ENCODE results near the gene WTAP.
A peak's percentile ranks its signal among the peaks of the same experiment; 100 is the strongest.
"Not testable (repeated sequence)": the region's sequence is repeated elsewhere in the genome, so short reads cannot be mapped to it uniquely, and the experiment has no call there.

Gene WTAP

GRCh38 chr6:159716247-159717096, 10.8 kb upstream of the WTAP start:
- DNase-seq (ENCODE audit: extremely low read depth, insufficient read length), result no peak
- H3K4me3 ChIP-seq (replicated peaks; ENCODE audit: low read depth, low read length), result no peak overlapping the region

GRCh38 chr6:159718634-159719033, 8.7 kb upstream of the WTAP start:
- no peaks in the 10 kb centered on the region for H3K27me3 ChIP-seq (replicated peaks; ENCODE audit: control insufficient read depth, insufficient read depth, low read length)
- TF ChIP-seq CTCF (IDR thresholded peaks at IDR 0.05; ENCODE audit: insufficient read depth, low read length, poor library complexity, severe bottlenecking), result no peak

More at GRCh38 chr6:159716247-159717096, 10.8 kb upstream of the WTAP start:
- no peaks in the 10 kb centered on the region for H3K27me3 ChIP-seq (replicated peaks; ENCODE audit: control insufficient read depth, insufficient read depth, low read length)
- TF ChIP-seq CTCF (IDR thresholded peaks at IDR 0.05; ENCODE audit: insufficient read depth, low read length, poor library complexity, severe bottlenecking), result no peak
- H3K36me3 ChIP-seq (ENCODE audit: control insufficient read depth, insufficient read depth, low read length), result no peaks in the 10 kb centered on the region

GRCh38 chr6:159719287-159719686, 8.0 kb upstream of the WTAP start:
- no peak for TF ChIP-seq CTCF (IDR thresholded peaks at IDR 0.05; ENCODE audit: insufficient read depth, low read length, poor library complexity, severe bottlenecking)
- no peaks in the 10 kb centered on the region; the same call in none of the 2 replicates for H3K36me3 ChIP-seq (ENCODE audit: control insufficient read depth, insufficient read depth, low read length)
- H3K4me3 ChIP-seq (replicated peaks; ENCODE audit: low read depth, low read length), result no peak overlapping the region
- H3K27me3 ChIP-seq (replicated peaks; ENCODE audit: control insufficient read depth, insufficient read depth, low read length), result no peaks in the 10 kb centered on the region
- DNase-seq (ENCODE audit: extremely low read depth, insufficient read length), result no peak

More at GRCh38 chr6:159718634-159719033, 8.7 kb upstream of the WTAP start:
- H3K36me3 ChIP-seq (ENCODE audit: control insufficient read depth, insufficient read depth, low read length), result no peaks in the 10 kb centered on the region; the same call in none of the 2 replicates
- H3K4me3 ChIP-seq (replicated peaks; ENCODE audit: low read depth, low read length), result no peak overlapping the region
- no peak for DNase-seq (ENCODE audit: extremely low read depth, insufficient read length)

- peak; percentile 50 for TF ChIP-seq CTCF (IDR thresholded peaks at IDR 0.05; ENCODE audit: insufficient read depth, low read length, poor library complexity, severe bottlenecking)
Observed at GRCh38 chr6:159720708-159721107, 6.6 kb upstream of the WTAP start.

GRCh38 chr6:159721981-159722380, 5.3 kb upstream of the WTAP start:
- not testable (repeated sequence) for H3K4me3 ChIP-seq (replicated peaks; ENCODE audit: low read depth, low read length); H3K36me3 ChIP-seq (ENCODE audit: control insufficient read depth, insufficient read depth, low read length); DNase-seq (ENCODE audit: extremely low read depth, insufficient read length); H3K27me3 ChIP-seq (replicated peaks; ENCODE audit: control insufficient read depth, insufficient read depth, low read length)

More at GRCh38 chr6:159720708-159721107, 6.6 kb upstream of the WTAP start:
- no peak for DNase-seq (ENCODE audit: extremely low read depth, insufficient read length)
- Histone ChIP-seq H3K27me3 (replicated peaks; ENCODE audit: control insufficient read depth, insufficient read depth, low read length) (no peaks in the 10 kb centered on the region), H3K4me3 (replicated peaks; ENCODE audit: low read depth, low read length) (no peak overlapping the region), H3K36me3 (ENCODE audit: control insufficient read depth, insufficient read depth, low read length) (no peaks in the 10 kb centered on the region; the same call in none of the 2 replicates)

GRCh38 chr6:159722655-159723054, 4.7 kb upstream of the WTAP start:
- Histone ChIP-seq H3K36me3 (ENCODE audit: control insufficient read depth, insufficient read depth, low read length) (no peaks in the 10 kb centered on the region; the same call in none of the 2 replicates), H3K27me3 (replicated peaks; ENCODE audit: control insufficient read depth, insufficient read depth, low read length) (no peaks in the 10 kb centered on the region)
- TF ChIP-seq CTCF (IDR thresholded peaks at IDR 0.05; ENCODE audit: insufficient read depth, low read length, poor library complexity, severe bottlenecking), result no peak

More at GRCh38 chr6:159722655-159723054, 4.7 kb upstream of the WTAP start:
- no peak for DNase-seq (ENCODE audit: extremely low read depth, insufficient read length)
- H3K4me3 ChIP-seq (replicated peaks; ENCODE audit: low read depth, low read length), result no peak overlapping the region
